GM18870 (cell line): ENCODE results near the gene FGF1.

Experiments used
- ATAC-seq: cut with Tn5 transposase; IDR thresholded peaks from one replicate; pipeline ENCODE4 v1.9.1; 2021; ENCODE audit warnings: moderate library complexity; ENCODE audit not compliant: unreplicated experiment

The FGF1 gene

DNA sequence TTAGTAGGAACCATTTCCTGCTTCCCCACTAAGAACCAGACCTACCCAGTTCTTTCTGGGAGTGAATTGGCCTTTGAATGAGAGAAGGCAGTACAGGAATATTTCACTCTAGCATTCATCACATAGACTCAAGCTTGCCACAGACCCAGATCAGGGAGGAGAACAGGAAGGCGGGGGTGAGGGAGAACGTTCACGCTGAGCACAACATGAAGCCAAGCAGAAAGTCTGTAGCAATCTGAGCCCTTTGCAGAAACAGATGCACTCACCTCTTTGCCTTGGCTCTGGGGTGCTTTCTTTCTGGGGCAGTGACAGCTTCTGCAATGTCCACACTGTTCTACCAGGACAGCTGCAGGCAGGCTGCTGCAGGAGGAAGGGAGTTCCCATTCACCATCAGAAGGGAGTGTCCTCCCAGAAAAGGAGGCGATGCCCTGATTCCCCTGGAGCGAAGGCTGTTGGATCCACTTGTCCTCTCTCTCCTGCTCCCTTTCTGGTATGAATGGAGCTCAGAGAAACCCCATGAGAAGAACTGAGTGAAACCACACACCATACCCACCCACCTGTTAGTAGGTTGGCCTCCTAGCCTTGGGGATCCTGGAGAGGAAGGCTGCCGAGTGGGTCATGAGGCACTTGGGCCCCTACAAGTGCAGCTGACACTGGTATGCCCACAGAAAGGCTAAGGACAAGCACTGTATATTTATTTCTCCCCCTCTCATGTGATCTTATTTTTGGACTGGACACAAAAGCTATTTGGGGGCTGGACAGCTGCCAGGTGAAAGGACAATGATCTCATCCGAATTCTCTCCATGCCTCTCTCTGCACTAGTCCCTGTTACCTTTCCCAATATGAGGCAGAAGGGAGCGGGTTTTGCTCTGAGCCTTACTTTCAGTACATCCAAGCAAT is 11.7 kb upstream of the FGF1 start:
- no peak for ATAC-seq

GRCh38 chr5:142696379-142696778 is 10.5 kb upstream of the FGF1 start:
- no peak for ATAC-seq

GRCh38 chr5:142694092-142694856 is 8.4 kb upstream of the FGF1 start:
- no peak for ATAC-seq

DNA sequence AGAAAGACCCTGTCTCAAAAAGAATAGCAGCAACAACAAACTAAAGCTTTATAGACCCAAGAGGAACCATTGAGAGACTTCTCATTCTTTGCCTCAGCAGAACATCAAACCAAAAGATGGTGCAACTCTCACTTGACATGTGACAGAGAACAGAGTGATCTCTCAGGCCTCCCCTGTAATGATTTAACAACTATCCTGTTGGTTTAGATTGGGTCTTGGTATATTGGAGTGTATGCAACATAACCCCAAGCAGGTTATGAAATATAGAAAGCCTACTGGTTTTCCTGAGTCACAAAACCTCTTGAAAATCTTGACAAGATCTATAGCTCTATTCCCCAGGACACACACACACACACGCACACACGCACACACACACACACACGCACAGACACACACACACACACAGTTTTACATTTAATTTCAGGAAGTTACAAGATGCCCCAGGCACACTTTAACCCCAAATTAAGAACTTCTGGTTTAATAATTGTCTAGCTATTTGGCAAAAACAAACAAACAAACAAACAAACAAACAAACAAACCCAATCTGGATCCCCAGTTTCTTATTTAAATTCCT is 6.5 kb upstream of the FGF1 start:
- no peak for ATAC-seq

DNA sequence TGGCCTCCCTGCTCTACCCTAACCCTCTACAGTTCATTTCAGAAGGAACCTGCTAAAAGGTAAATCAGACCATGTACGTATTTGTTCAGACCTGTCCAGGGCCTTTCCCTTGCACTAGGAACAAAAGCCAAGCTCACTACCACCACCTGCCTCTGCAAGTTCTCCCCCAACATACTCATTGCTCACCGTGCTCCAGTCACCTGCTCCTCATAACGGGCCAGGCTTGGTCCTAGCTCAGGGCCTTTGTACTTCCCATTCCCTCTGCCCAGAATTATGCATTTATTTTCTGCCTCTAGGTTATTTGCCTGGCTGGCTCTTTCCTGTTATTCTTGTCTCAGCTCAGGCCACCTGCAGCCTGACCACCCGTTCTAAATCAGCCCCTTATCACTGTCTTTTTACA is 4.8 kb upstream of the FGF1 start:
- no peak for ATAC-seq

- no peak for ATAC-seq
Observed at GRCh38 chr5:142689081-142689480, 3.2 kb upstream of the FGF1 start.

DNA sequence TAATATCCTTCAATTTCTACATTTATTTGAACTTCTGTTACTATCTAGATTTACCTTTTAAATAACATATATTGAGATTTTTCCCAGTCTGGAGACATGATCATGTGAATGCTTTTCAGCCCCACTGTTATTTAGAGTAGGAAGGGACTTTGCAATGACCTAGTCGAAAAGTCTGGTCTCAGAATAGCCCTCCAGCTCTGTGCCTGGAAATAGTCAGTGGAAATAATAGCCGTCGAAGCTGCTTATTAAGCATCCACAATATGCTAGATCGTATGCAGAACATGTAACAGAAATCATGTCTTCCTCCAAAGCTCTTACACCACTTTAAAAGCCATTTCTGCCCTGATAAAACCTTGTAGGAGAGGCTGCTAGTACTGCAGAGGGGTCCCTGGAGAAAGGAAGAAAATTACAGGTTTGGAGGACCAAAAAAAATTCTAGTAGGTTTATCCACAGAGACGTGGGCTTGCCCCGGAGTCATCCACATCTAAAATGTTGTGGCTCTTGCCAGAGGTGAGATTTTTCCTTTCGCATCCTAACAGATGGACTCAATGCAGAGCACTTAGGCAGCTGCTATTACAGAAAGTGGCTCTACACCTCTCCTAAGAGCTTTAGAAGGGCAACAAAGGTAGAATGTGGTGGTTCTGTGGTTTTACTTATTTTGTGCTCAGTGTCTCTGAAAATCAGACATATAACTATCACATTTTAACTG is 2.5 kb upstream of the FGF1 start:
- no peak for ATAC-seq

DNA sequence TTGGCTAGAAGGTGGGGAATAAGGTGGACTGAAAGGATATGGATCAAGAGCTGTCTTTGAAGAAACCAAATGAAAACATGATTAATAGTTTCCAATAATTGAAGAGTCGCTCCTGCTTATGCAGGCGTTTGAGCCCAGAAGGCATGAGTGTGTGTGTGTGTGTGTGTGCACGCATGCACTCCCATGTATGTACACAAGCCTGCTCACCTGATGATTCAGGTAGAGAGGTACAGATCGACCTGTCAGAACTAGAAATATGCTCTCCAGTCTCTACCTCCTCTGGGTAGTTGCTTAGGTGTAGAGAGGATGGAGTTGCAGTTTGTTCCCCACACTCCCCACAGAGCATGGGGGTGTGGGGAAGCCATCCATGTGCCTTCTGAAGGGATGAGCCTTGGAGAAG is 1.1 kb upstream of the FGF1 start:
- no peak for ATAC-seq

GRCh38 chr5:142686210-142686734 is 382 bp upstream of the FGF1 start:
- ATAC-seq: no peak

- ATAC-seq: no peak
Observed at GRCh38 chr5:142684508-142685041, 1.3 kb downstream of the FGF1 start.

- ATAC-seq: no peak
Observed at GRCh38 chr5:142683881-142684505, 1.9 kb downstream of the FGF1 start.

DNA sequence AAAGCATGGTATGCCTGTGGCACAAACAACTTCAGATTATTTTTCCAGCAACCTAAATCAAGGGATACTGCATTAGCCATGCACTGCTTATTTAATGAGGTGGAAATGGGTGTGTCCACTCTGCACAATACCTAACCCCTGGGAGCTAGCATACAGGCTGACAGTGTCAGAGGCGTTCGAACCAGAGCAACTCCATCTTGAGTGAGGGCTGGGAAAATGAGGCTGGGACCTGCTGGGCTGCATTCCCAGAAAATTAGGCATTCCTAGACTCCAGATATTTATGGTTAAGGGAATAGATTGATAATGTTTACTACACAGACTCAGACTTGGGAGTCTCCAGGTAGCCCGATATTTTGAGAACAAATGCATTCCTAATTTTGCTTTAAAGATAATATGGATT is 2.8 kb downstream of the FGF1 start:
- ATAC-seq: no peak

- ATAC-seq: no peak
Observed at GRCh38 chr5:142680605-142681259, 5.2 kb downstream of the FGF1 start.

DNA sequence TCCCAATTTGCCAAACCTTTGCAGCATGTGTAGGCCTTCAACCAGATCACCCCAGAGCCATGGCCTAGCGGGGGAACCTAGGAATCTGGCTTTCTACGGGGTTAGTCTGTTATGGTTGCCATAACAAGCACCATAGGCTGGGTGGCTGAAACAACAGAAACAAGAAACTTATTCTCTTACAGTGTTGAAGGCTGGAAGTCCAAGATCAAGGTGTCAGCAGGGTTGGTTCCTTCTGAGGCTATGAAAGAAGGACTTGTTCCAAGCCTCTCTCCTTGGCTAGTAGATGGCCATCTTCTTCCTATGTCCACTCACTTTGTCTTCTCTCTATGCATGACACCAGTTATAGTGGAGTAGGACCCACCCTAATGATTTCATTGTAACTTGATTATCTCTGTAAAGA is 6.1 kb downstream of the FGF1 start:
- no peak for ATAC-seq

- no peak for ATAC-seq
Observed at GRCh38 chr5:142678529-142678928, 7.4 kb downstream of the FGF1 start.

DNA sequence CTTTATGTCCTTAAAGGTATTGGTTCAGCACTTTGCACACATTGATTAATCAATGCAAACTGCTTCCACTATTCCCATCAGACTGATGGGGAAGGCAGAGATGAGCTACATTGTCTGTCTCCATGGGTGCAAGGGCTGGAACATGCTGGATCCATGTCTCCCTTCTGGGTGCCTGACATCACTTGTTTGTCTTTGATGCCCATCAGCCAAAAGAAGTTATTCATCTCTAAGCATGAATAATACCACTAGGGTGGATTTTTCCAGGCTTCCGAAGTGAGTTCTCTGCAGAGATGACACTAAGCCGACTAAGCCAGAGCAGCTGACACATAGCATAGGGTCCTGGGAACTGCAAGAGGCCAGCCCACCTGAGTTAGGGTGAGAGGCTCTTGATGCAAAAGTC is 8.7 kb downstream of the FGF1 start:
- no peak for ATAC-seq

GRCh38 chr5:142676318-142676717 is 9.6 kb downstream of the FGF1 start:
- ATAC-seq: no peak

DNA sequence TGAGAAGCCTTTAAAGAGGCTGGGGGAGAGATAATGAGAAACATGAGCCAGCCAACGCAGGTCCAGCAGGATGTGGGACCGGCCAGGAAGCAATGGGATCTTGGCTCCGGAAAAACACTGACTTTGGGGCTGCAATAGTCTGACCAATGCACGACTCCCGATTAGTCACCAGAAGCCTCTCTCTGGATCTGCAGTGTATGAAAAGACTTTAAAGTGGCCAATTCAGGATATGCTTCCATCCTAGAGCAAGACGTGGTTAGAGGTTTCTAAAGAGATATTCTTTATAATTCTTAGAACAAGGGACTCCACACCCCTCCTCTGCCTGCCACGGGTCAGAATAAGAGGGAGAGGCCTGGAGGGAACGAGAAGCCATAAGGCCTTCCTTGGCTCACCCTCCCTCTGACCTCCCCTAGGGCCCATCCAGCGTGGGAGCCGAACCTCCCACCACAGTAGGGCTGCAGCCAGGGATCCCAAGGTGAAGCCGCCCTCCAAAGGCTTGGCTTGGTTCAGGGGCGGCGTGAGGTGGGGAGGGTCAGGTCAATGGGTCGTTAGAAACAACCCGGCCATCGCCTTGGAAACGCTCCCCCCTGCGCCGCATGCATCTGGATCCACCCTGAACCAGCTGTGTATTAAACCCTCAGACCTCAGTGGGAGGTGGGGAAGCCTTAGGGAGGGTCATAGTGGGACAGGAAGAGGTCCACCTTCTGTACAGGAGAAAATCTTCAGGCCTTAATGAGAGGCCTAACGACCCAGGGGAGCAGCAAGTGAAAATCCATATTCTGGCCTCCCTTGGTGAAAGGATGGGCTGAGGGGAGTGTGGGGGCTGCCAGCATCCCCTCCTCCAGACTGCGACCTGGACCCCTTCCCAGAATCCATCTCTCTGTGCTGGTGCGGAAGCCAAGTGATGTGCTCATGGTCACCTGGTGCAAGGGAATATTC is 11.1 kb downstream of the FGF1 start:
- ATAC-seq: no peak

- ATAC-seq: no peak
Observed at GRCh38 chr5:142671801-142672200, 14.1 kb downstream of the FGF1 start.
